GM13977 (cell line): Measurements from ENCODE around the gene PGLYRP3.

Experiments
- DNase-seq: peaks from one replicate; pipeline ENCODE4 v3.0.0; 2012; ENCODE audit warnings: low spot score
- in situ Hi-C: fragments of 300-500 bp; cut with MboI; formaldehyde crosslinking; loops from one replicate; pipeline ENCODE4 v1.12.0; 2022; ENCODE audit warnings: low sequenced_read_pairs, low pct_unique_long_range_greater_than_20kb, mixed read lengths, inconsistent platforms; ENCODE audit not compliant: unreplicated experiment
- TF ChIP-seq, protein P1 (sequence below): IDR thresholded peaks from 2 replicates; pipeline ENCODE4 v1.5.1; 2012; ENCODE audit warnings: mild to moderate bottlenecking, control low read depth; ENCODE audit not compliant: insufficient read depth; ENCODE audit errors: extremely low read depth, missing control alignments

Gene PGLYRP3

DNA sequence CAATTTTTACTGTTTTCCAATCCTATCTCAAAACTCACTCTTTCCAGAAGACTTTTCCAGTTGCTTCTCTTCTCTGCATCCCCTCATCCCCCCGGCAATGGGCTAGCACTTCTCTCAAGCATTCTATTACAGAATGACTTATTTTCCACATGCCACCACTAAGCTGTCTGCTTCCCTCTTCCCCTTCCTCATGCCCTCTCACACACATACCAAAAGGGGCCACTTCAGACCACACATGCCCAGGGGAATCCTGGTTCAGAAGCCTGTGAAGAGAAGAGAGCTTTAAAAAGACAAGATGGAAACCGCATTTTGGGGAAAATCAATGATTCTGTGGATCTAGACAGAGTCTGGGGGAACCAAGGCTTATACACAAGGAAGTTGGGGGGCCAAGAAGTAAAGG lies 61.7 kb downstream of the PGLYRP3 start:
- DNase-seq, result no peak
- in situ Hi-C loops, result no loop called here
- TF ChIP-seq, protein P1, sequence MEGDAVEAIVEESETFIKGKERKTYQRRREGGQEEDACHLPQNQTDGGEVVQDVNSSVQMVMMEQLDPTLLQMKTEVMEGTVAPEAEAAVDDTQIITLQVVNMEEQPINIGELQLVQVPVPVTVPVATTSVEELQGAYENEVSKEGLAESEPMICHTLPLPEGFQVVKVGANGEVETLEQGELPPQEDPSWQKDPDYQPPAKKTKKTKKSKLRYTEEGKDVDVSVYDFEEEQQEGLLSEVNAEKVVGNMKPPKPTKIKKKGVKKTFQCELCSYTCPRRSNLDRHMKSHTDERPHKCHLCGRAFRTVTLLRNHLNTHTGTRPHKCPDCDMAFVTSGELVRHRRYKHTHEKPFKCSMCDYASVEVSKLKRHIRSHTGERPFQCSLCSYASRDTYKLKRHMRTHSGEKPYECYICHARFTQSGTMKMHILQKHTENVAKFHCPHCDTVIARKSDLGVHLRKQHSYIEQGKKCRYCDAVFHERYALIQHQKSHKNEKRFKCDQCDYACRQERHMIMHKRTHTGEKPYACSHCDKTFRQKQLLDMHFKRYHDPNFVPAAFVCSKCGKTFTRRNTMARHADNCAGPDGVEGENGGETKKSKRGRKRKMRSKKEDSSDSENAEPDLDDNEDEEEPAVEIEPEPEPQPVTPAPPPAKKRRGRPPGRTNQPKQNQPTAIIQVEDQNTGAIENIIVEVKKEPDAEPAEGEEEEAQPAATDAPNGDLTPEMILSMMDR, result no peak

DNA sequence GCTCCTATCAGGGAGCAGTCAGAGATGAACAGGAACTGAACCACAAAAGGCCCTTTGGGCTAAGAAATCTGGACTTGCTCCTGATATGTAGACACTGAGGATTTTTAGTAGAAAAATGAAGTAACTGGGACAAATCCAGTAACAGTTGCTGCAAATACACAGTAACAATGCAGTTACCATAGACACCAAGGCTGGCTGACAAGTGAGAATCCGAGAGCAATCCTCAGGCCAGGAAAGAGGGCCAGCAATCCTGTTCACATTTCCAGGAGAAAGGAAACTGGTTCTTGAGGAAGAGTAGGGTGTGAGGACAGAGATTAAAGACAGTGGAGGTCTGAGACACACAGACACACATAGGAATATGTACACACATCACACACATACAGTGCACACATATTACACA lies 62.6 kb downstream of the PGLYRP3 start:
- no peak for DNase-seq
- in situ Hi-C loops, result no loop called here
- TF ChIP-seq, protein P1, result no peak

DNA sequence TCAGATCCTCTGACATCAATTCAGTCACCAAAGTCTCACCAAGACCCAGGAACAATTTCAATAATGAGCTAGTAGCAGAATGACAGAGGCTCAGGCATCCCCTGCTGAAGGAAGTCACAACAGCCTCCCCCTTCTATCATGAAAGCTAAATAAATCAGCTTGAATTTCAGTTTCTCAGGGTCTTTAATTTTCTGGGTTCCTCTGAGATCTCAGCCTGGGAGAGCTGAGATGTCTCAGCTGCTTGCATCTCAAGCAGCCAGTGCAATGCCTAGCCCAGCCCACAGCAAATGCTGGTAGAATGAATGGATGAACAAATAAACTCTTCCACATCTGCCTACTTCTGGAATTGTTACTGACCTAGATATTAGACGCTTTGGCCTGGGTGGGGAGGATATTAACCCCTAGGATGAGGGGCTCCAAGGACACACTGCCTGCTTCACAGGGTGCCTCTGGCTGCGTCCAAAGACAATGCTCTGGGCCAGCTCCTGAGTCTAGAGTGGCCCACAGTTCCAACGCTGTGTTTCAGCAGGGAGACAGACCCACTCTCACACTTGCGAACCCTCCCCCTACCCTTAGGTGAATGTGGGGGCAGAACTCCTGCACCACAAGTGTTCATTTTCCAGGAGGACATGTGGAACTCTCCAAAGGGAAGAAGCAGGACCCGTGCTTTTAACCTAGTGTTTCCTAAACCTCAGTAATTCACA lies 64.4 kb downstream of the PGLYRP3 start:
- in situ Hi-C loops, result no loop called here
- no peak for DNase-seq
- TF ChIP-seq, protein P1, result no peak
